Hindlimb muscle (tissue), 1 donor: ENCODE results near the gene ACSL5. TPM values are rescaled to one million over a fixed set of nuclear protein-coding genes. Genes with fewer than 3 reads are reported as not detected.
A peak's percentile ranks its signal among the peaks of the same experiment; 100 is the strongest.

Source experiments
- DNase-seq: peaks from one replicate; pipeline ENCODE4 v3.0.0-alpha.2; 2013
- polyA plus RNA-seq: library from polyadenylated mRNA; unstranded; fragments of 120-200 nt; gene quantifications from one replicate; pipeline ENCODE4 v1.2.1, GENCODE V29; 2013; ENCODE audit not compliant: insufficient read length

ACSL5 gene
- polyA plus RNA-seq, 1 donor, result 3.1 TPM

- DNase-seq, result no peak
These were observed 92.9 kb downstream of the ACSL5 start for GRCh38 chr10:112466802-112467201.

- DNase-seq, result no peak
These were observed 93.7 kb downstream of the ACSL5 start for GRCh38 chr10:112467541-112468075.

GRCh38 chr10:112471878-112472487 lies 98.1 kb downstream of the ACSL5 start:
- peak; percentile 28 for DNase-seq

GRCh38 chr10:112475575-112476218 lies 101.8 kb downstream of the ACSL5 start:
- peak; percentile 7 for DNase-seq

Other genes with a start within 250 kb of the ACSL5 start
- 15.6 TPM for gene GPAM, start 190.4 kb upstream of the ACSL5 start, polyA plus RNA-seq
- gene TECTB, start 90.7 kb upstream of the ACSL5 start, polyA plus RNA-seq, result not detected
- 29.3 TPM for gene ZDHHC6, start 72.8 kb downstream of the ACSL5 start, polyA plus RNA-seq
- 14.1 TPM for gene VTI1A, start 73.1 kb downstream of the ACSL5 start, polyA plus RNA-seq